Peyer's patch (tissue), 4 donors: ENCODE results near the gene ZDHHC11.

Source experiments
- CTCF ChIP-seq, 6 experiments: fragments of 450-650 bp in 4 of 6; fragments of 200-600 bp in 2 of 6; sonication (generic) in 1 of 6; IDR thresholded peaks; one replicate each; pipeline ENCODE4 v1.5.1; 2017 to 2019; ENCODE audit warnings: antibody characterized with exemption in 6 of 6, mild to moderate bottlenecking in 3 of 6, moderate library complexity in 1 of 6
- POLR2A ChIP-seq, 2 donors: fragments of 450-650 bp; IDR thresholded peaks; one replicate each; pipeline ENCODE4 v1.5.1; 2017; ENCODE audit warnings: antibody characterized with exemption in 2 of 2, mild to moderate bottlenecking in 2 of 2, moderate library complexity in 2 of 2

GRCh38 chr5:862367-863243, 11.8 kb upstream of the ZDHHC11 start:
- TF ChIP-seq CTCF (IDR thresholded peaks at IDR 0.05): no peak
- TF ChIP-seq POLR2A (IDR thresholded peaks at IDR 0.05): no peak
